K562 treated with DMSO at 1 percent for 24 hours (cell line): ENCODE measurements around the gene FJX1. TPM values are rescaled to one million over a fixed set of nuclear protein-coding genes. Genes with fewer than 3 reads are reported as not detected.

Experiments
- total RNA-seq: library from RNA; unstranded; fragments of 300-600 nt; gene quantifications from 2 replicates; pipeline ENCODE4 v1.2.3, GENCODE V29; 2022; ENCODE audit warnings: low read depth; ENCODE audit not compliant: insufficient read depth

The FJX1 gene, protein sequence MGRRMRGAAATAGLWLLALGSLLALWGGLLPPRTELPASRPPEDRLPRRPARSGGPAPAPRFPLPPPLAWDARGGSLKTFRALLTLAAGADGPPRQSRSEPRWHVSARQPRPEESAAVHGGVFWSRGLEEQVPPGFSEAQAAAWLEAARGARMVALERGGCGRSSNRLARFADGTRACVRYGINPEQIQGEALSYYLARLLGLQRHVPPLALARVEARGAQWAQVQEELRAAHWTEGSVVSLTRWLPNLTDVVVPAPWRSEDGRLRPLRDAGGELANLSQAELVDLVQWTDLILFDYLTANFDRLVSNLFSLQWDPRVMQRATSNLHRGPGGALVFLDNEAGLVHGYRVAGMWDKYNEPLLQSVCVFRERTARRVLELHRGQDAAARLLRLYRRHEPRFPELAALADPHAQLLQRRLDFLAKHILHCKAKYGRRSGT
- total RNA-seq: 0.14 and 0.25 TPM in 2 replicates

DNA sequence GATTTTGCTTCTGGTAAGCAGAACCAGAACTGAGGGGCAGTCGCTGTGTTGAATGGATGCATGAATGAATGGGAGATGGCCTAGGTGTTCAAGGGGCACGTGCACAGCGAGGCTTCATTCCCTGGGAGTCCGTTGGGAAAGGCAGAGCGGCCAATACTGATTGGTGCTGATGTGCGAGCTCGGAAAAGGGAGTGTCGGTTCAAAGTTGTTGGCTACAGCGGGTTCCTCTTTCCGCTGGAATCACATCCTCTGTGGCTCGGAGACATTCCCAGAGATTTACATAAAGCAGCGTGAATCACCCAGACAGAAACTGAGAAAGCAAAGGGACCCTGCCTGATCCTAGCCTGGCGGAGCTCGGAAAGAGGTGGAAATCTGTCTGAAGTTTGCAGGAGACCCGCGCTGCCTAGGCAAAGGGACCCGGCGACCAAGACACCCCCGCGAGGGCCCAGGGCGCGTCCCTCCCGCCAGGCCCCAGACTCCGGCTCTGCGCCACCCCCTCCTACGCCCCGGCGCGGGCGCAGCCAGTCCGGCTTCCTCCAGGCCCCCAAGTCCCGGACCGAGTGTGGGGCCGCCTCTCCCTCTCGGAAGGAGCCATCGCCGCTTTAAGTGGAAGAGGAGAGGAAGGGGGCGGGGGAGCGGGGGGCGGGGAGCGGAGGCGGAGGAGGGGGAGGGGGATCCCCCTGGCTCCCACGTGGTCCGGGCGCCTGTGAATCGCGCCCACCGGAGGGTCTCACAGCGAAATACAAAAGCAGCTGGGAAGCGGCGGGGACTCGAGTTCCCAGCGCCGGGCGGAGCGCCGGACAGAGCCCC is at the start of gene FJX1:
Gene FJX1, plus strand, starts transcription at position 774 of the 810 bp plus-strand sequence. CDS start 177 bp downstream, outside the sequence.

DNA sequence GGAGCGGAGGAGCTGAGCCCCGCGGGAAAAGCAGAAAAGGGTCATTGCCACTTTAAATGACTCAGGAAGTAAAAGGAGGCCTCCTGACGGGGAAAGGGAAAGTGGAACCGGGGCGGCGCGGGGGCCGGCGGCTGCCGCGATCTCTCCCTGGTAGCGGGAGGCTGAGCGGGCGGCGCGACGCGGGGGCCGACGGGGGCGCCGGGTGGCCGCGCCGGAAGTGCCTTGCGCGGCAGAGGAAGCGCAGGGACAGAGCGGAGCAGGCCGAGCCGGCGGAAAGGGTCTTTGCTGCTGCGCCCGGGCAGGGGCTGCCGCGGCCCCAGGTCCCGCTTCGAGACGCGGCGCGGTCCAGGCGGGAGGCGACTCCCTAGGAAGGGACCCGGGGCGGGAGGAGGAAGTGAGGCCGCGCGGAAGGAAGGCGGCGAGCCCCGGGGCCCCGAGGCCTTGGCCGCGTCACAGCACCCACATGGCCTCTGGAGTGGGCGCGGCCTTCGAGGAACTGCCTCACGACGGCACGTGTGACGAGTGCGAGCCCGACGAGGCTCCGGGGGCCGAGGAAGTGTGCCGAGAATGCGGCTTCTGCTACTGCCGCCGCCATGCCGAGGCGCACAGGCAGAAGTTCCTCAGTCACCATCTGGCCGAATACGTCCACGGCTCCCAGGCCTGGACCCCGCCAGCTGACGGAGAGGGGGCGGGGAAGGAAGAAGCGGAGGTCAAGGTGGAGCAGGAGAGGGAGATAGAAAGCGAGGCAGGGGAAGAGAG is 44.6 kb downstream of the FJX1 start, which contains the start of gene TRIM44:
Gene TRIM44, plus strand, starts transcription at position 127 of the 759 bp plus-strand sequence. Its CDS starts 337 bp downstream, at position 464.

Other genes with a start within 250 kb of the FJX1 start
- gene SLC1A2, start 198.9 kb upstream of the FJX1 start, total RNA-seq: not detected in 2 replicates
- gene PAMR1, start 92.8 kb upstream of the FJX1 start, total RNA-seq: not detected in 2 replicates
- 23.2 and 28.2 TPM in 2 replicates for gene TRIM44, start 44.3 kb downstream of the FJX1 start, total RNA-seq